DOHH2 (cell line): ENCODE results near the gene ROR1.

ENCODE experiments used
- CTCF ChIP-seq: fragments of 200-600 bp; sonication (generic); IDR thresholded peaks from one replicate; pipeline ENCODE4 v1.5.1; 2014; ENCODE audit warnings: antibody characterized with exemption, mild to moderate bottlenecking, low read depth, low read length; ENCODE audit not compliant: poor library complexity, severe bottlenecking
- EZH2phosphoT487 ChIP-seq: fragments of 200-600 bp; sonication (generic); IDR thresholded peaks from 2 replicates; pipeline ENCODE4 v1.6.1; 2017; ENCODE audit warnings: borderline replicate concordance, mild to moderate bottlenecking, antibody characterized with exemption, low read length, moderate library complexity, mixed read lengths

GRCh38 chr1:64019818-64020217, 246.0 kb downstream of the ROR1 start:
- TF ChIP-seq CTCF (no peak), EZH2phosphoT487 (no peak)
